Naive thymus-derived CD4-positive, alpha-beta T cell (primary cell): Measurements from ENCODE around the gene LIPE. TPM values are rescaled to one million over a fixed set of nuclear protein-coding genes. Genes with fewer than 3 reads are reported as not detected.

Experiments used
- ATAC-seq: fragments of 150-1000 bp; cut with Tn5 transposase; 2 replicates; pipeline ENCODE4 v1.10.0; 2021; ENCODE audit warnings: mild to moderate bottlenecking, moderate library complexity
- CTCF ChIA-PET: fragments of 350-600 bp; sonication (Branson Sonifier 250); formaldehyde crosslinking; loops from one replicate; lab custom pipeline; 2021; ENCODE audit warnings: antibody characterized with exemption; lab: Charles Lee
- POLR2A ChIA-PET: fragments of 350-600 bp; sonication (Branson Sonifier 250); formaldehyde crosslinking; loops from one replicate; lab custom pipeline; 2021; ENCODE audit warnings: antibody characterized with exemption, inconsistent platforms; lab: Charles Lee
- DNase-seq, 9 donors: peaks; one replicate each; pipeline versions ENCODE4 v3.0.0 to v3.0.0-alpha.2; 2020 to 2022; ENCODE audit warnings: mixed read lengths in 1 of 9
- H3K27ac ChIP-seq: one replicate; pipeline ENCODE4 v1.7.0; 2013; ENCODE audit warnings: mild to moderate bottlenecking, low read depth, low read length, moderate library complexity
- H3K27me3 ChIP-seq, 2 donors: one replicate each; pipeline ENCODE4 v1.7.0; 2013; ENCODE audit warnings: low read length in 2 of 2, mild to moderate bottlenecking in 2 of 2, moderate library complexity in 2 of 2; ENCODE audit not compliant: control insufficient read depth in 2 of 2, insufficient read depth in 2 of 2
- H3K36me3 ChIP-seq, 3 experiments: 1 replicate in 2 of 3; 2 replicates in 1 of 3; pipeline ENCODE4 v1.7.0; 2013; ENCODE audit warnings: low read length in 3 of 3, mild to moderate bottlenecking in 3 of 3, moderate library complexity in 1 of 3; ENCODE audit not compliant: insufficient read depth in 3 of 3, control insufficient read depth in 2 of 3
- H3K4me1 ChIP-seq, 2 donors: one replicate each; pipeline ENCODE4 v1.7.0; 2013; ENCODE audit warnings: low read length in 2 of 2, mild to moderate bottlenecking in 2 of 2, moderate library complexity in 1 of 2; ENCODE audit not compliant: control insufficient read depth in 2 of 2, insufficient read depth in 2 of 2
- H3K4me3 ChIP-seq: 2 replicates; pipeline ENCODE4 v1.7.0; 2013; ENCODE audit warnings: mild to moderate bottlenecking, low read length
- H3K9me3 ChIP-seq, 3 experiments: 1 replicate in 2 of 3; 2 replicates in 1 of 3; pipeline ENCODE4 v1.7.0; 2013; ENCODE audit warnings: low read length in 3 of 3; ENCODE audit not compliant: control insufficient read depth in 2 of 3
- H3K27ac Mint-ChIP-seq, 9 donors: one replicate each; pipeline ENCODE4 v1.8.0; 2020 to 2022; ENCODE audit warnings: mixed read lengths in 9 of 9, mild to moderate bottlenecking in 8 of 9, moderate library complexity in 5 of 9, inconsistent platforms in 2 of 9
- H3K27me3 Mint-ChIP-seq, 5 donors: one replicate each; pipeline ENCODE4 v1.8.0; 2021 to 2022; ENCODE audit warnings: mixed read lengths in 5 of 5, mild to moderate bottlenecking in 1 of 5
- H3K36me3 Mint-ChIP-seq, 5 donors: one replicate each; pipeline ENCODE4 v1.8.0; 2020 to 2022; ENCODE audit warnings: mixed read lengths in 5 of 5, mild to moderate bottlenecking in 3 of 5, inconsistent platforms in 1 of 5
- H3K4me1 Mint-ChIP-seq, 7 donors: one replicate each; pipeline ENCODE4 v1.8.0; 2020 to 2022; ENCODE audit warnings: mixed read lengths in 7 of 7, mild to moderate bottlenecking in 3 of 7, inconsistent platforms in 1 of 7
- H3K4me3 Mint-ChIP-seq, 10 donors: one replicate each; pipeline ENCODE4 v1.8.0; 2020 to 2022; ENCODE audit warnings: mild to moderate bottlenecking in 10 of 10, mixed read lengths in 10 of 10, moderate library complexity in 6 of 10, inconsistent platforms in 2 of 10
- H3K9me3 Mint-ChIP-seq, 11 donors: one replicate each; pipeline ENCODE4 v1.8.0; 2020 to 2022; ENCODE audit warnings: mixed read lengths in 11 of 11, mild to moderate bottlenecking in 4 of 11, inconsistent platforms in 1 of 11, moderate library complexity in 1 of 11
- intact Hi-C, 2 donors: fragments of 100-400 bp; cut with micrococcal nuclease; formaldehyde crosslinking; loops; one replicate each; pipeline ENCODE4 v1.15.1; 2023
- polyA plus RNA-seq, 2 donors: library from polyadenylated mRNA; unstranded; fragments of 300-500 nt; fragmentation: Illumina TruSeq; gene quantifications; one replicate each; pipeline ENCODE4 v1.2.3, GENCODE V29; 2021
- total RNA-seq, 6 experiments: library from RNA in 5 of 6; stranded (reverse) in 5 of 6; gene quantifications; 1 replicate in 5 of 6; 2 replicates in 1 of 6; pipeline ENCODE4 v1.2.3 and lab custom pipeline; 2021 to 2026

Gene LIPE
- total and polyA plus RNA-seq, 7 experiments from 2014 or later = 7.0 to 35.4 (median 20.0) TPM

- Histone ChIP-seq H3K36me3 (peaks cover 0 to 12% (median 0%) of the 10 kb centered on the region in 3 experiments), H3K4me1 (no peaks in the 10 kb centered on the region), H3K9me3 (no peaks in the 10 kb centered on the region), H3K4me3 (no peak overlapping the region), H3K27me3 (no peaks in the 10 kb centered on the region), H3K27ac (no peak overlapping the region)
- no peak overlapping the region for H3K27ac Mint-ChIP-seq
- ATAC-seq (no peak), DNase-seq (no peak)
- CTCF ChIA-PET = no interaction called here
- H3K36me3 Mint-ChIP-seq = peaks cover 5 to 22% (median 13%) of the 10 kb centered on the region in 5 donors
- H3K4me1 Mint-ChIP-seq = peaks cover 0 to 4% (median 0%) of the 10 kb centered on the region in 7 donors
- H3K27me3 Mint-ChIP-seq = no peaks in the 10 kb centered on the region
- no peak overlapping the region for H3K4me3 Mint-ChIP-seq
- peaks cover 0 to 5% (median 0%) of the 10 kb centered on the region in 11 donors for H3K9me3 Mint-ChIP-seq
- intact Hi-C loops = no loop called here
- POLR2A ChIA-PET = no interaction called here
These were observed 66.2 kb downstream of the LIPE start for GRCh38 chr19:42360787-42361544.

DNA sequence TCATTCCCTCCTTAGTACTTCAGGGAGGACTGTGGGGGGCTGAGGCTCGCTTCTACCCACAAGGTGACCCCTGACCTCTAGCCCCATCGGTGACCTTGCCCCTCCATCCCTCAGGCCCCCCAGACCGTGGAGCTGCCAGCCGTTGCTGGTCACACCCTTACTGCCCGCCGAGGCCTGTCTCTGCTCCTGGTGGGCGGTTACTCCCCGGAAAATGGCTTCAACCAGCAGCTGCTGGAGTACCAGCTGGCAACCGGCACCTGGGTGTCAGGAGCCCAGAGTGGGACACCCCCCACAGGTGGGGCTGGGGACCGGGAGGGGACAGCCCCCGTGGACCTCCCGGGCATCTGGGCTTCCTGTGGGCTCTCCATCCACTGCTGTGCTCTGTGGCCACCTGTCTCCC is 69.9 kb downstream of the LIPE start:
- no peak overlapping the region for H3K27ac Mint-ChIP-seq
- DNase-seq (no peak), ATAC-seq (no peak)
- H3K27ac ChIP-seq = no peak overlapping the region
- POLR2A ChIA-PET = no interaction called here
- no peaks in the 10 kb centered on the region for H3K9me3 ChIP-seq
- H3K4me3 ChIP-seq = no peak overlapping the region
- H3K4me3 Mint-ChIP-seq = no peak overlapping the region
- no peaks in the 10 kb centered on the region for H3K27me3 ChIP-seq
- H3K36me3 ChIP-seq = peaks cover 0 to 19% (median 0%) of the 10 kb centered on the region in 3 experiments
- H3K4me1 ChIP-seq = no peaks in the 10 kb centered on the region
- H3K36me3 Mint-ChIP-seq = peaks cover 0 to 17% (median 5%) of the 10 kb centered on the region in 5 donors
- H3K27me3 Mint-ChIP-seq = no peaks in the 10 kb centered on the region
- peaks cover 0 to 2% (median 0%) of the 10 kb centered on the region in 11 donors for H3K9me3 Mint-ChIP-seq
- CTCF ChIA-PET = no interaction called here
- H3K4me1 Mint-ChIP-seq = peaks cover 0 to 2% (median 0%) of the 10 kb centered on the region in 7 donors
- intact Hi-C loops = no loop called here

DNA sequence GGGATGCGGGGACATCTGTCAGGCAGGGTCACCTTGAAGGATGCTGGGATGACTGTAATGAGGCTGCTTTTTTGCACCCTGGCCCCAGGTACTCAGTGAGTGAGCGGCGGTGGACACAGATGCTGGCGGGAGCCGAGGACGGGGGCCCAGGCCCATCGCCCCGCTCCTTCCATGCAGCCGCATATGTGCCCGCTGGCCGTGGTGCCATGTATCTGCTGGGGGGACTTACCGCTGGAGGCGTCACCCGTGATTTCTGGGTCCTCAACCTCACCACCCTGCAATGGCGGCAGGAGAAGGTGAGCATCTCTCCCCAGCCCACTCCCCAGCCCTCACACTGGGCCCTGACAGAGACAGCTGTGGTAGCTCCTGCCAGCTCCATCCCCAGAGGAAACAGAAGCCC is 70.5 kb downstream of the LIPE start:
- Histone ChIP-seq H3K27ac (no peak overlapping the region), H3K4me3 (no peak overlapping the region), H3K4me1 (no peaks in the 10 kb centered on the region), H3K36me3 (peaks cover 0 to 19% (median 0%) of the 10 kb centered on the region in 3 experiments), H3K9me3 (no peaks in the 10 kb centered on the region), H3K27me3 (no peaks in the 10 kb centered on the region)
- Mint-ChIP-seq H3K4me3 (no peak overlapping the region), H3K36me3 (peaks cover 0 to 21% (median 8%) of the 10 kb centered on the region in 5 donors), H3K27ac (no peak overlapping the region), H3K4me1 (peaks cover 0 to 5% (median 0%) of the 10 kb centered on the region in 7 donors), H3K27me3 (no peaks in the 10 kb centered on the region), H3K9me3 (peaks cover 0 to 2% (median 0%) of the 10 kb centered on the region in 11 donors)
- no peak for ATAC-seq
- DNase-seq = no peak
- CTCF ChIA-PET = no interaction called here
- POLR2A ChIA-PET = no interaction called here
- intact Hi-C loops = no loop called here

DNA sequence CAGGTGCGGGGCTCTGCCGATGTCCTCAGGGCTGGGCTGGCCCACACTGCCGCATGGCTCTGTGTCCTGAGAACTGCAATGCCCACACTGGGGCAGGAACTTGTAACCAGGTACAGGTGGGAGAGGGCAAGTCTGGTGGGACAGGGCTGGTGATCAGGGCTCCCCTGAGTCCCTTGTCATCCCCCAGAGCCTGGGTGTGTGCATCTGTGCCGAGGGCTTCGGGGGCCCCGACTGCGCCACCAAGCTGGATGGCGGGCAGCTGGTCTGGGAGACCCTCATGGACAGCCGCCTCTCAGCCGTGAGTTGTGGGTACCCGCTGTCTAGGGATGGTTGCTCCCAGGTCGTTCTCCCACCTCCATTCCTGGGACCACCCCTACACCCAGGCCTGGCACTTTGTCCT is 71.3 kb downstream of the LIPE start:
- DNase-seq (no peak), ATAC-seq (no peak)
- peaks cover 0 to 2% (median 0%) of the 10 kb centered on the region in 11 donors for H3K9me3 Mint-ChIP-seq
- H3K27me3 Mint-ChIP-seq = no peaks in the 10 kb centered on the region
- H3K36me3 Mint-ChIP-seq = peaks cover 0 to 18% (median 8%) of the 10 kb centered on the region in 5 donors
- intact Hi-C loops = no loop called here
- H3K9me3 ChIP-seq = no peaks in the 10 kb centered on the region
- H3K4me1 Mint-ChIP-seq = peaks cover 0 to 6% (median 0%) of the 10 kb centered on the region in 7 donors
- CTCF ChIA-PET = no interaction called here
- H3K4me1 ChIP-seq = no peaks in the 10 kb centered on the region
- POLR2A ChIA-PET = no interaction called here
- H3K27ac Mint-ChIP-seq = no peak overlapping the region
- H3K4me3 ChIP-seq = no peak overlapping the region
- no peaks in the 10 kb centered on the region for H3K27me3 ChIP-seq
- H3K4me3 Mint-ChIP-seq = no peak overlapping the region
- H3K36me3 ChIP-seq = peaks cover 0 to 19% (median 0%) of the 10 kb centered on the region in 3 experiments
- H3K27ac ChIP-seq = no peak overlapping the region

DNA sequence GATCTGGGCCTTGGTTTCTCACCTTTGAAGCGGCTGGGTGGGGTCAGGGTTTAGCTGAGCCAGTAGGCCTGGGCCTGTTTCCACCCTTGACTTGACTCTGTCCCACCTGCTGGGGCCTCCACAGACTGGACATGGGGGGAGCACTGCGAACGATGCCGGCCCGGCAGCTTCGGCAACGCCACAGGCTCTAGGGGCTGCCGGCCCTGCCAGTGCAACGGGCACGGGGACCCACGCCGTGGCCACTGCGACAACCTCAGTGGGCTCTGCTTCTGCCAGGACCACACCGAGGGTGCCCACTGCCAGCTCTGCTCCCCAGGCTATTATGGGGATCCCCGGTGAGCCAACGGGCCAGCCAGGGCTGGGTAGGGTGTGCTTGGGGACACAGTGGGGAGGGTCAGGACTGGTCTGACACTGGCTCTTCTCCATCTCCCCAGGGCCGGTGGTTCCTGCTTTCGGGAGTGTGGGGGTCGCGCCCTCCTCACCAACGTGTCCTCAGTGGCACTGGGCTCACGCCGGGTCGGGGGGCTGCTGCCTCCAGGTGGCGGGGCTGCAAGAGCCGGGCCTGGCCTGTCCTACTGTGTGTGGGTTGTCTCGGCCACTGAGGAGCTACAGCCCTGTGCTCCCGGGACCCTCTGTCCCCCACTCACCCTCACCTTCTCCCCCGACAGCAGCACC is 73.7 kb downstream of the LIPE start:
- Mint-ChIP-seq H3K27ac (peak overlapping the region in 1 of 9 donors; percentile 25), H3K27me3 (no peaks in the 10 kb centered on the region), H3K9me3 (no peaks in the 10 kb centered on the region), H3K4me1 (peaks cover 0 to 6% (median 0%) of the 10 kb centered on the region in 7 donors), H3K36me3 (peaks cover 0 to 21% (median 8%) of the 10 kb centered on the region in 5 donors), H3K4me3 (no peak overlapping the region)
- ATAC-seq = no peak
- no peaks in the 10 kb centered on the region for H3K27me3 ChIP-seq
- H3K4me1 ChIP-seq = no peaks in the 10 kb centered on the region
- ChIA-PET POLR2A (no interaction called here), CTCF (no interaction called here)
- peaks cover 0 to 19% (median 0%) of the 10 kb centered on the region in 3 experiments for H3K36me3 ChIP-seq
- H3K9me3 ChIP-seq = no peaks in the 10 kb centered on the region
- DNase-seq = no peak
- intact Hi-C loops = no loop called here
- H3K4me3 ChIP-seq = no peak overlapping the region
- no peak overlapping the region for H3K27ac ChIP-seq

DNA sequence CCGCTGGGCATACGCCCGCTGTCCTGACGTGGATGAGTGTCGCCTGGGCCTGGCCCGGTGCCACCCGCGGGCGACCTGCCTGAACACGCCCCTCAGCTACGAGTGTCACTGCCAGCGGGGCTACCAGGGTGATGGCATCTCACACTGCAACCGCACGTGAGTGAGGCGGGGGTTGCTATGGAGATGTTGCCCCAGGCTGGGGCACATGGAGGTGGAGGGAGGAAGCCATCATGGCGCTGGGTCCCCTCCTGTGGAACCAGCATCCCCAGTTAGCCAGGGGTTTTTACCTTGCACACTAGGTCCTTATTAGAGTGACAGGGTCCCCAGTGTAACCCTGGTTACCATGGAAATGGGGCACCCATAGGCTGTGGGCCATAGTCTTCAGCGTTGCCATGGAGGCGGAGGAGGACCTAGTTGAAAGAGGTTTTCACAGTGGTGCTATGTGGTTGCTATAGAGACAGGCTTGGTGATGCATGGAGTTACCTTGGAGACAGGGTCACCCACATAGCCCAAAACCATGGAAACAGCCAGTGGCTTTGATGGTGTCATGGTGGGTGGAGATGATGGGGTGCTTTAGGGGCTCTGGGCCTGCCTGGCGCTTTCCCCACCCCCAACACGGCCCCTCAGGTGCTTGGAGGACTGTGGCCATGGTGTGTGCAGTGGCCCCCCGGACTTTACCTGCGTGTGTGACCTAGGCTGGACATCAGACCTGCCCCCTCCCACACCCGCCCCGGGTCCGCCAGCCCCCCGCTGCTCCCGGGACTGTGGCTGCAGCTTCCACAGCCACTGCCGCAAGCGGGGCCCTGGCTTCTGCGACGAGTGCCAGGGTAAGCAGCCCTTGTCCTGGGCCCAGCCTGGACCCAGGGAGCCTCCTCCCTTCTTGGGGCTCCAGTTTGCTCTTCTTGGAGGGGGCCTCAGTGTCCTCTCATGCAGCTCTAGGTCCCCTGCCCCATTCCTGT is 74.6 kb downstream of the LIPE start:
- CTCF ChIA-PET = no interaction called here
- POLR2A ChIA-PET = no interaction called here
- no peak overlapping the region for H3K4me3 Mint-ChIP-seq

More for the DNA sequence above, 74.6 kb downstream of the LIPE start:
- Histone ChIP-seq H3K4me3 (no peak overlapping the region), H3K27me3 (no peaks in the 10 kb centered on the region), H3K9me3 (no peaks in the 10 kb centered on the region), H3K4me1 (no peaks in the 10 kb centered on the region), H3K27ac (no peak overlapping the region), H3K36me3 (peaks cover 0 to 19% (median 0%) of the 10 kb centered on the region in 3 experiments)
- H3K27me3 Mint-ChIP-seq = no peaks in the 10 kb centered on the region
- ATAC-seq (peak; percentile 50), DNase-seq (no peak)
- H3K36me3 Mint-ChIP-seq = peaks cover 0 to 18% (median 8%) of the 10 kb centered on the region in 5 donors
- H3K9me3 Mint-ChIP-seq = no peaks in the 10 kb centered on the region
- peaks cover 0 to 8% (median 0%) of the 10 kb centered on the region in 7 donors for H3K4me1 Mint-ChIP-seq
- intact Hi-C loops = no loop called here
- peak overlapping the region in 1 of 9 donors; percentile 25 for H3K27ac Mint-ChIP-seq
